GM06990 (cell line): ENCODE data around the gene CDC25B.
"Not testable (repeated sequence)": the region's sequence is repeated elsewhere in the genome, so short reads cannot be mapped to it uniquely, and the experiment has no call there.

Source experiments
- DNase-seq: peaks from one replicate; pipeline ENCODE4 v3.0.0-alpha.2; 2011; ENCODE audit not compliant: insufficient read length; ENCODE audit errors: extremely low read depth
- H3K27me3 ChIP-seq: replicated peaks from 2 replicates; pipeline ENCODE4 v1.6.0; 2011; ENCODE audit warnings: low read length; ENCODE audit not compliant: control insufficient read depth, insufficient read depth
- H3K36me3 ChIP-seq: 2 replicates; pipeline ENCODE4 v1.5.1; 2011; ENCODE audit warnings: low read length; ENCODE audit not compliant: control insufficient read depth, insufficient read depth
- H3K4me3 ChIP-seq: replicated peaks from 2 replicates; pipeline ENCODE4 v1.5.1; 2011; ENCODE audit warnings: low read depth, mild to moderate bottlenecking, control low read depth, low read length
- TF ChIP-seq, protein P1 (sequence below): IDR thresholded peaks from 2 replicates; pipeline ENCODE4 v1.5.1; 2011; ENCODE audit warnings: low read length, control low read depth, mild to moderate bottlenecking, inconsistent platforms; ENCODE audit not compliant: insufficient read depth, poor library complexity, severe bottlenecking

Gene CDC25B

DNA sequence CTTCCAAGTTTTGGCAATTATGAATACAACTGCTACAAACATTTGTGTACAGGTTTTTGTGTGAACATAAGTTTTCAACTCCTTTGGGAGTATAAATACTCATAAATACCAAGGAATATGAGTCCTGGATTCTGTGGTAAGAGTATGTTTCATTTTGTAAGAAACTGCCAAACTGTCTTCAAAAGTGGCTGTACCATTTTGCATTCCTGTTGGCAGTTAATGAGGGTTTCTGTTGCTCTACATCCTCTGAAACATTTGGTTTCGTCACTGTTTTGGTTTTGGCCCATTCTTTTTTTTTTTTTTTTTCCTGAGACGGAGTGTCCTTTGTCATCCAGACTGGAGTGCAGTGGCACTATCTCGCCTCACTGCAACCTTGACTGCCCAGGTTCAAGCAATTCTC, 32.7 kb downstream of the CDC25B start:
- TF ChIP-seq, protein P1, sequence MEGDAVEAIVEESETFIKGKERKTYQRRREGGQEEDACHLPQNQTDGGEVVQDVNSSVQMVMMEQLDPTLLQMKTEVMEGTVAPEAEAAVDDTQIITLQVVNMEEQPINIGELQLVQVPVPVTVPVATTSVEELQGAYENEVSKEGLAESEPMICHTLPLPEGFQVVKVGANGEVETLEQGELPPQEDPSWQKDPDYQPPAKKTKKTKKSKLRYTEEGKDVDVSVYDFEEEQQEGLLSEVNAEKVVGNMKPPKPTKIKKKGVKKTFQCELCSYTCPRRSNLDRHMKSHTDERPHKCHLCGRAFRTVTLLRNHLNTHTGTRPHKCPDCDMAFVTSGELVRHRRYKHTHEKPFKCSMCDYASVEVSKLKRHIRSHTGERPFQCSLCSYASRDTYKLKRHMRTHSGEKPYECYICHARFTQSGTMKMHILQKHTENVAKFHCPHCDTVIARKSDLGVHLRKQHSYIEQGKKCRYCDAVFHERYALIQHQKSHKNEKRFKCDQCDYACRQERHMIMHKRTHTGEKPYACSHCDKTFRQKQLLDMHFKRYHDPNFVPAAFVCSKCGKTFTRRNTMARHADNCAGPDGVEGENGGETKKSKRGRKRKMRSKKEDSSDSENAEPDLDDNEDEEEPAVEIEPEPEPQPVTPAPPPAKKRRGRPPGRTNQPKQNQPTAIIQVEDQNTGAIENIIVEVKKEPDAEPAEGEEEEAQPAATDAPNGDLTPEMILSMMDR, result no peak
- Histone ChIP-seq H3K4me3 (no peak overlapping the region), H3K27me3 (no peaks in the 10 kb centered on the region), H3K36me3 (peaks cover 5% of the 10 kb centered on the region)
- DNase-seq, result no peak

DNA sequence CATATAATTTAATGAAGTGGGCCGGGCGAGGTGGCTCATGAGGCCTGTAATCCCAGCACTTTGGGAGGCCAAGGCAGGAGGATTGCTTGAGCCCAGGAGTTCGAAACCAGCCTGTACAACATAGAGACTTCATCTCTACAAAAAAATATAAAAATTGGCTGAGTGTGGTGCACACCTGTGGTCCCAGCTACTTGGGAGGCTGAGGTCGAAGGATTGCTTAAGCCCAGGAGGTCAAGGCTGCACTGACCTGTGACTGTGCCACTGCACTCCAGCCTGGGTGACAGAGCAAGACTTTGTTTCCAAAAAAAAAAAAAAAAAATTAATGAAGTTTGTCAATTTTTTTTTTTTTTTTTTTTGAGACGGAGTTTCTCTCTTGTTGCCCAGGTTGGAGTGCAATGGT, 33.8 kb downstream of the CDC25B start:
- not testable (repeated sequence) for H3K27me3 ChIP-seq, DNase-seq, H3K36me3 ChIP-seq, H3K4me3 ChIP-seq

DNA sequence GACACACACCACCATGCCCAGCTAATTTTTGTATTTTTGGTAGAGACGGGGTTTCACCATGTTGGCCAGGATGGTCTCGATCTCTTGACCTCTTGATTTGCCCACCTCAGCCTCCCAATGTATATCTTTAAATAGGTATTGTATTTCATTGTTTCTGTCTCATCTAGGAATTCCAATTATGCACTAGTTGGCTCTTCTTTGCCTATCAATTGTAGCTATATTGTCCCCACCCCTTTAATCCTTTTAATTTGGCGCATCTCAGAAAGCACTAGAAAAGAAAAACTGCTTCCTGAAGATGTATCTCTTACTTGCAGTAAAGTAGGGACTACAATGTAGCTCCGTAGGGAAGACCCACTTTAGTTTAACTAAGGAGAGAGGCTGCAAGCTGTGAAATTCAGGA, 40.0 kb downstream of the CDC25B start:
- Histone ChIP-seq H3K4me3 (no peak overlapping the region), H3K36me3 (no peaks in the 10 kb centered on the region), H3K27me3 (no peaks in the 10 kb centered on the region)
- DNase-seq, result no peak
- TF ChIP-seq, protein P1, result no peak

DNA sequence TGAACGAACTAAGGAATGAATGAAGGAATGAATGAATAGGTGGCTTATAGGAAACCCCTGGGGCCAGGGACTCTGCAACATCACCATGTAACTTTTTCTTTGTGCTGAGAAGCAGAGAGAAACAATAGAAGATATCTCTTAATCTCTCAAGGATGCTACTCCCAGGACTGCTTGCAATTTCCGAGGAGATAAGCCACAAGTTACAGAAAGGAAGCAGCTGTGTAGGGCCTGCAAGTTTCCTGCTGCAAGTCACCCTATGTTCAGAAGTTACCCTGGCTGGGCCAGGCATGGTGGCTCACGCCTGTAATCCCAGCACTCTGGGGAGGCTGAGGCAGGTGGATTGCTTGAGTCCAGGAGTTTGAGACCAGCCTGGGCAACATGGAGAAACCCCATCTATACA, 43.2 kb downstream of the CDC25B start:
- no peak for DNase-seq
- Histone ChIP-seq H3K4me3 (no peak overlapping the region), H3K27me3 (no peaks in the 10 kb centered on the region), H3K36me3 (no peaks in the 10 kb centered on the region)
- TF ChIP-seq, protein P1, result no peak

DNA sequence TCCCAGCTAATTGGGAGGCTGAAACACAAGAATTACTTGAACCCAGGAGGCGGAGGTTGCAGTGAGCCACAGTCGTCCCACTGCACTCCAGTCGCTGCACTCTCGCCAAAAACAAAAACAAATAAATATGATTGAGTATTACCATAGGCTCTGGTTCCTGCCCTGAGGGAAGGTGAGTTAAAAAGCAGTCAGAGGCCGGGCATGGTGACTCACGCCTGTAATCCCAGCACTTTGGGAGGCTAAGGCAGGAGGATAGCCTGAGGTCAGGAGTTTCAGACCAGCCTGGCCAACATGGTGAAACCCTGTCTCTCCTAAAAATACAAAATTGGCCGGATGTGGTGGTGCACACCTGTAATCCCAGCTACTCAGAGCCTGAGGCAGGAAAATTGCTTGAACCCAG, 44.1 kb downstream of the CDC25B start:
- DNase-seq, H3K4me3 ChIP-seq, H3K36me3 ChIP-seq, H3K27me3 ChIP-seq: not testable (repeated sequence)

DNA sequence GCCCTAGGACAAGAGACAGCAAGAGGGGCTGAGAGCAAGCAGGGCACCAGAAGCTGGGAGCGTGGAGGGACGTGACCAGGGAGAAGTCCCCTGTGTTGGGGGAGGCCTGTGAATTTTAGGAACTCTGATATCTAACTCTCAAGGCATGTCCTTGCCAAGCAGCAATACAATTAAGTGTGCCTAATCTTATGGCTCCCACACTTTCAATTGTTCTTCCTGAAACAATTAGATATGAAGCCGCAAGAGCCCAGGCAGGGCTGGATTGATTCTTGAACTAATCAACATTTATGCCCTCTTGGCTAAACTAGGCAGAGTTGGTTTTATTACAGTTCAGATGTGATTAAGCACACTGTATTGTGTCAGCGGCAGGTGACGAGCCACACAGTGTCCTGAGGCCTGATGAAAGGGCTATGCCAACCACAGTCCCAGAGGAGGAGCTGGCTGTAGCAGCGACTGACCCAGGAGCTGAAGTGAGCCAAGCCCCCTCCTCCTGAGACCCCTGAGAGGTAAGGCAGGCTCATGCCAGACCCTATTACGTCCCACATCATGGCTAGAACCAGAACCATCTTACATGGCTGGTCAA, 46.3 kb downstream of the CDC25B start:
- no peaks in the 10 kb centered on the region for H3K36me3 ChIP-seq
- no peaks in the 10 kb centered on the region for H3K27me3 ChIP-seq
- H3K4me3 ChIP-seq, result no peak overlapping the region
- TF ChIP-seq, protein P1, result no peak
- no peak for DNase-seq

DNA sequence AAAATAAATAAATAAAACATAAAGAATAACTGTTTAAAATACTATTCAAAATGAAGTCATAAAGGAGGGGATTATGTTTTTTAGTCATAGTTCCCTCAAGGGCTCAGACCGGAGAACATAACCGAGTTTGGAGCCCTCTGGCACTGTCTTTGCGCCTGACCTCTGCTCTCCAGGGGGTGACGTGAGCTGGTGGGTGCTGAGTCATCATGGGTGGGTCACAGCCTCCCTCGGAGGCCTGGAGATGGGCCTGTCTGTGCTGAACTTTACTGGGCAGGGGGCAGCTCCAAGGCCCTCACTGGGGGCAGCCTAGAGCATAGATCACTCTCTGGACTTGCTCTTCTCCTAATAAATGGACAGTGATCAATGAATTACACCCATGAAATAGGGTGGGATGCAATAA, 47.4 kb downstream of the CDC25B start:
- no peak overlapping the region for H3K4me3 ChIP-seq
- TF ChIP-seq, protein P1, result no peak
- DNase-seq, result no peak
- no peaks in the 10 kb centered on the region for H3K27me3 ChIP-seq
- H3K36me3 ChIP-seq, result no peaks in the 10 kb centered on the region

DNA sequence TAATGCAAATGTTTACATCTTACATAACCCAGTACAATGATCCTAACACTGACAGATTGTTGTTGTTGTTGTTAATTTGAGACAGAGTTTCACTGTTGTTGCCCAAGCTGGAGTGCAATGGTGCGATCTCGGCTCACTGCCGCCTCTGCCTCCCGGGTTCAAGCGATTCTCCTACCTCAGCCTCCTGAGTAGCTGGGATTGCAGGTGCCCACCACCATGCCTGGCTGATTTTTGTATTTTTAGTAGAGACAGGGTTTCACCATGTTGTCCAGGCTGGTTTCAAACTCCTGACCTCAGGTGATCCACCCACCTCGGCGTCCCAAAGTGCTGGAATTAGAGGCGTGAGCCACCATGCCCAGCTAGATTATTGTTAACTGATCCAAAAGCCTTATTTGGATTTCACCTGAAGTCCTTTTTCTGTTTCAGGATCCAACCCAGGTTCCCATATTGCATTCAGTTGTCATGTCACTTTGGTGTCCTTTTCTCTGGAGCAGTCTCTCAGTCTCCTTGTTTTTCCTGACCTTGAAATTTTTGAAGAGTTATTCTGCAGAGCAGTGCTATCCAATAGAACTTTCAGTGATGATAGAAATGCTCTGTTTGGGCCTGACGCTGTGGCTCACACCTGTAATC, 48.0 kb downstream of the CDC25B start:
- DNase-seq, H3K27me3 ChIP-seq, H3K4me3 ChIP-seq, H3K36me3 ChIP-seq: not testable (repeated sequence)
